ENCODE measurements around the gene EPS8L2. TPM values are rescaled to one million over a fixed set of nuclear protein-coding genes. Genes with fewer than 3 reads are reported as not detected.

Gene EPS8L2
- total RNA-seq, 1 experiment from 2014 or later = 92.8 TPM

- H3T11ph ChIP-seq (ENCODE audit: low read length) = no peak overlapping the region
- no peak overlapping the region for H2BK5ac ChIP-seq (ENCODE audit: insufficient read length, low read length)
- H3K9me3 ChIP-seq (ENCODE audit: control insufficient read depth, low read depth, low read length) = no peaks in the 10 kb centered on the region
- no peaks in the 10 kb centered on the region for H4K20me1 ChIP-seq (ENCODE audit: control insufficient read depth, insufficient read depth, insufficient read length)
- no peak overlapping the region for H3K14ac ChIP-seq (ENCODE audit: insufficient read depth, low read length)
- DNase-seq = peak; percentile 25
- Mint-ChIP-seq H3K4me3 (no peak overlapping the region), H3K36me3 (ENCODE audit: insufficient read depth in 1 of 3, low read depth in 3 of 3) (peaks cover 6 to 36% (median 28%) of the 10 kb centered on the region in 3 experiments; a peak in 6 of 7 replicates), H3K27me3 (ENCODE audit: low read depth) (no peaks in the 10 kb centered on the region), H3K4me1 (peaks cover 5 to 8% of the 10 kb centered on the region in 2 experiments), H3K27ac (no peak overlapping the region), H3K9me3 (no peaks in the 10 kb centered on the region)
- no peak overlapping the region for H2AK5ac ChIP-seq (ENCODE audit: insufficient read length, low read length)
- H4K5ac ChIP-seq (ENCODE audit: insufficient read length, low read depth, low read length) = no peak overlapping the region
- no peak overlapping the region for H3K23ac ChIP-seq (ENCODE audit: insufficient read length, low read depth, low read length)
- H3K4ac ChIP-seq (ENCODE audit: low read depth, low read length) = no peak overlapping the region
- WGBS (ENCODE audit: extremely low coverage, insufficient read length, low lambda C conversion rate) = no CpG with 5 or more reads among the region's 32 CpGs
- H3K18ac ChIP-seq (ENCODE audit: insufficient read length, low read depth, low read length) = no peak overlapping the region
- no peaks in the 10 kb centered on the region for H3K4me1 ChIP-seq (ENCODE audit: insufficient read depth, low read length)
- no peak for TF ChIP-seq CTCF (conservative IDR thresholded peaks at IDR 0.05)
- peaks cover 4% of the 10 kb centered on the region; the same call in 1 of the 2 replicates for H3K79me2 ChIP-seq (ENCODE audit: insufficient read depth, low read length)
- no peak overlapping the region for H4K8ac ChIP-seq (replicated peaks; ENCODE audit: insufficient read length, low read depth, low read length)
- H3K27ac ChIP-seq (ENCODE audit: insufficient read length, low read depth, low read length) = no peak overlapping the region
- no peak overlapping the region for H2BK20ac ChIP-seq (ENCODE audit: low read depth, low read length, poor library complexity, severe bottlenecking)
- H3K79me1 ChIP-seq (ENCODE audit: insufficient read depth, low read depth, low read length, poor library complexity, severe bottlenecking) = peaks cover 8% of the 10 kb centered on the region
- no peak overlapping the region for H4K91ac ChIP-seq (ENCODE audit: insufficient read length, low read depth, low read length)
- H3K4me2 ChIP-seq (ENCODE audit: insufficient read depth, insufficient read length, low read length) = no peak overlapping the region
- H2BK12ac ChIP-seq (ENCODE audit: insufficient read length, low read depth, low read length) = no peak overlapping the region
- no peaks in the 10 kb centered on the region for H3K27me3 ChIP-seq (ENCODE audit: insufficient read depth, low read length)
- H2AFZ ChIP-seq (ENCODE audit: low read length) = no peak overlapping the region
- H3K9ac ChIP-seq (ENCODE audit: extremely low read depth, insufficient read length, low read length) = no peak overlapping the region
- H3K23me2 ChIP-seq (ENCODE audit: insufficient read length, low read depth, low read length, poor library complexity, severe bottlenecking) = no peaks in the 10 kb centered on the region
- no peak overlapping the region for H2BK120ac ChIP-seq (ENCODE audit: low read depth, low read length, poor library complexity, severe bottlenecking)
- H3K56ac ChIP-seq (ENCODE audit: insufficient read length, low read depth, low read length) = no peak overlapping the region
- H2BK15ac ChIP-seq (ENCODE audit: low read depth, low read length) = no peak overlapping the region
Observed at GRCh38 chr11:770642-771616, 64.9 kb downstream of the EPS8L2 start.
